Motor neuron (in vitro differentiated cells): ENCODE measurements around the gene PMFBP1. TPM values are rescaled to one million over a fixed set of nuclear protein-coding genes. Genes with fewer than 3 reads are reported as not detected.
A peak's percentile ranks its signal among the peaks of the same experiment; 100 is the strongest.

Experiments used
- ATAC-seq, 8 experiments: fragments of 200-7000 bp; cut with Tn5 transposase; replicated peaks in 6 of 8; 2 replicates each; pipeline ENCODE4 v1.8.0; 2021; ENCODE audit warnings: mild to moderate bottlenecking in 8 of 8, moderate library complexity in 8 of 8
- H3K27ac ChIP-seq, 2 donors: fragments of 250-450 bp; sonication (Bioruptor Pico); 2 replicates each; pipeline ENCODE4 v1.9.0; 2021; ENCODE audit warnings: antibody characterized with exemption in 2 of 2, mild to moderate bottlenecking in 2 of 2, moderate library complexity in 1 of 2
- H3K4me1 ChIP-seq, 2 donors: fragments of 250-450 bp; sonication (Bioruptor Pico); replicated peaks in 1 of 2; 2 replicates each; pipeline ENCODE4 v1.6.1; 2021; ENCODE audit warnings: antibody characterized with exemption in 2 of 2, mild to moderate bottlenecking in 2 of 2, moderate library complexity in 1 of 2
- H3K4me3 ChIP-seq, 5 donors: fragments of 250-450 bp; sonication (Bioruptor Pico); 2 replicates each; pipeline ENCODE4 v1.9.0; 2021; ENCODE audit warnings: antibody characterized with exemption in 5 of 5, mild to moderate bottlenecking in 5 of 5, moderate library complexity in 4 of 5
- WGBS, 10 experiments: fragments of 450-650 bp; shearing (Covaris generic); methylation state at CpG; one replicate each; pipeline ENCODE4 v1.0.0; 2022; 5-methylcytosine and 5-hydroxymethylcytosine counted together
- in situ Hi-C, 9 experiments: fragments of 400-800 bp; cut with MboI; loops; one replicate each; pipeline ENCODE4 v1.15.0; 2021; ENCODE audit warnings: low sequenced_read_pairs in 9 of 9, low pct_unique_long_range_greater_than_20kb in 2 of 9; ENCODE audit not compliant: unreplicated experiment in 9 of 9
- total RNA-seq, 8 experiments: library from RNA; unstranded; fragments of 300-600 nt; gene quantifications; 2 replicates each; pipeline versions ENCODE4 v1.2.3 to v1.2.4, GENCODE V29; 2022

PMFBP1 gene
- total RNA-seq, 8 experiments from 2014 or later: 0.76 to 6.7 (median 1.5) TPM

DNA sequence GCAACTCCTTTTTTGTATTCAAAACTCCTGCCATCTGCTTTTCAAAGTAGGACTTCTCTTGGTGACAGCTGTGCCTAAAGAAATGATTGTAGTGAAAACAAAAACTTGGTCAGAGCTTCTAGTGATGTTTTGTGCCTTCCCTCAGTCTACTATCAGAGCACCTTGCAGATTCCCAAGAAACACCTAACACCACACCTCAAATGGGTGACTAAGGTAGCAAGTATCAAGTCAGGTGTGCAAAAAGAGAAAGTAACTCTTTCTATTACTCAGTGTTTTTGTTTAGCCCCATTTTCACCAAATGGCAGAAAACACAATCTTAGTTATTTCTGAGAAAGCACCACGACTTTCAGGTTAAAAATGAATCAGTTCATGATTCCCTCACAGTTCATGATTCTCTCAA, 2.0 kb upstream of the PMFBP1 start:
- Histone ChIP-seq H3K4me3 (no peak overlapping the region), H3K27ac (no peak overlapping the region), H3K4me1 (peaks cover 0 to 6% of the 10 kb centered on the region in 2 donors)
- ATAC-seq: no peak
- in situ Hi-C loops: no loop called here
- WGBS, 10 experiments: 29 to 75% (median 71%) methylated on average over 1 of the region's 1 CpG; no CpG with 5 or more reads in 7 of the 10 experiments

GRCh38 chr16:72171236-72171635, 719 bp downstream of the PMFBP1 start:
- Histone ChIP-seq H3K27ac (no peak overlapping the region), H3K4me1 (peaks cover 6 to 11% of the 10 kb centered on the region in 2 donors), H3K4me3 (no peak overlapping the region)
- in situ Hi-C loops: no loop called here
- 0 to 100% (median 80%) methylated on average over 1 of the region's 1 CpG; no CpG with 5 or more reads in 4 of the 10 experiments for WGBS, 10 experiments
- no peak for ATAC-seq

- Histone ChIP-seq H3K4me3 (no peak overlapping the region), H3K4me1 (peaks cover 6 to 11% of the 10 kb centered on the region in 2 donors), H3K27ac (no peak overlapping the region)
- ATAC-seq: no peak
- in situ Hi-C loops: no loop called here
- WGBS, 10 experiments: 0 to 100% (median 71%) methylated on average over 1 of the region's 1 CpG; no CpG with 5 or more reads in 3 of the 10 experiments
Measured at GRCh38 chr16:72169708-72170107, 2.2 kb downstream of the PMFBP1 start.

DNA sequence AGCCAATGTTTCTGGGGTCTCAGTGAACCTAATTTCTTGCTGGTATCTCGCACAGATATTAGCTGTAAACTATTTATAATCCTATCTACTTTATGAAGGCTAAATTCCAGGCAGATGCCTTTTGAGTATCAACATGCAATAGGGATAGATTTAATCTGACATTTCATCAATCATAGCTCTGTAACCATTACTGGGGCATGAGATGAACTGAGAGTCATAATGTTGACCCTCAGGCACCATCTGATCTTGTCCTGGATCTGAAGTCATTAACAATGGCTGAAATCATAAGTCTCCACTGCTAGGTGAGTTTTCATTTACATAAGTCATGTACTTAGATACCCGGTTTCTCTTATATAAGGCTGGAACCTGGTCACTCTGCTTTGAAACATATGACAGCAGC, 3.6 kb downstream of the PMFBP1 start:
- in situ Hi-C loops: no loop called here
- ATAC-seq: no peak
- Histone ChIP-seq H3K27ac (no peak overlapping the region), H3K4me3 (no peak overlapping the region), H3K4me1 (peaks cover 6 to 11% of the 10 kb centered on the region in 2 donors)
- 9 to 94% (median 57%) methylated on average over 1 to 2 of the region's 2 CpGs; no CpG with 5 or more reads in 2 of the 10 experiments for WGBS, 10 experiments

DNA sequence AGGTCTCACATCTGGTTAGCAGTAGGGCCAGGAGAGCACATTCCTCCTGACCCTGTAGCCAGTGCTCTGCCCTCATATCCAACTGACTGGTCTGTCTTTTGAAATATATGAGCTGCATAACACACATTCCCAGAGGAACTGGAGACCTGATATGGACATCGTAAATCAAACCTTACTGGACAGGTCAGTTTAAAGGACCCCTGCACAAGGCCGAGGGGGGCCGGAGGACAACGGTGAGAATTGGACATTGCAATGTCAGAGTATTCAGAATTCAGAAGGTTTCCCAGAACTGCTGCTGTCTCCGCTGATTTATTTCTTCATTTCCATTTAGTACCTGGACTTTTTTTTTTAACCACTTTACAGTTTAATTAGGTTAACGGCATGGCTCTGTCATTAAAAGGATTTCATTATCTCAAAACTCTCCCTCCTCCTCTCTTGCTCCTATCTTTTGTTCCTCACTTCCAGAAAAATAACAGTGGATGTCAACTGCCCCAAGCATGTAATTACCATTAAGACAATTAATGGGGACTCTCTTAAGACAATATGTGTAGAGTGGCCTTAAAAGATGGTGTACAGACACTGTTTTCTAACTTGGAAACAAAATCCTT, 4.9 kb downstream of the PMFBP1 start:
- Histone ChIP-seq H3K4me1 (peaks cover 4 to 14% of the 10 kb centered on the region in 2 donors), H3K27ac (no peak overlapping the region), H3K4me3 (no peak overlapping the region)
- peak in 4 of 8 experiments; percentile 69 to 84 (median 72) for ATAC-seq
- in situ Hi-C loops: no loop called here
- 33 to 75% (median 48%) methylated on average over 2 to 6 of the region's 6 CpGs; no CpG with 5 or more reads in 1 of the 10 experiments for WGBS, 10 experiments

GRCh38 chr16:72166151-72166550, 5.8 kb downstream of the PMFBP1 start:
- in situ Hi-C loops: no loop called here
- H3K27ac ChIP-seq: no peak overlapping the region
- no peak for ATAC-seq
- WGBS, 10 experiments: 14 to 100% (median 96%) methylated on average over 1 to 2 of the region's 2 CpGs; no CpG with 5 or more reads in 4 of the 10 experiments
- H3K4me3 ChIP-seq: no peak overlapping the region
- peaks cover 4 to 20% of the 10 kb centered on the region in 2 donors for H3K4me1 ChIP-seq

GRCh38 chr16:72164691-72165090, 7.3 kb downstream of the PMFBP1 start:
- peak in 1 of 8 experiments; percentile 17 for ATAC-seq

DNA sequence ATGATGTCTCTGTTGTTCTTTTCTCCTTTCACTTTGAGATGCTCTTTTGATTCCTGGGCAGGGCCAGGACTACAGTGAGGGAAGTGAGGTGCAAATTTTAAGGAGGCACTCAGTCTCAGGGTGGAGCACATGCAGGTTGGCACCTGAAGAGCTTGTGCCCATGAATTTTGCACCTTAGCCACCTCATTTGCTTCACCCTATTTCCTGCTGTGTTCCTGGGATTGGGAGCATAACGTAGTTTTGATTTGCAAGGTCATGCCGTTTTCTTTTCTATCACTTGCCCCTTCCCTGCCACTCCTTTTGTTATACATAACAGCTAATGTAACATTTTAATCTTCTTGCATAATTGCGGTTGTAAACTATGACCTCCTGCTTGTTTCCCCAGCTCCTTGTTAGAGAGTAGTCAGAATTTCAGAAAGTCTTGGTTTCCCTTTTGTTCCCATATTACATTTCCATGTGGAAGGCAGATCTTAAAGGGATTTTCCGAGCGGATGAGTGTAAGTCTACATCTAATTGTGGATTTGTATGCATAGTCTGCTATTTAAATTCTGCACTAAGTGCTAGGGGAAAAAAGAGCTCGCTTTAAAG, 9.8 kb downstream of the PMFBP1 start:
- in situ Hi-C loops: no loop called here
- peak in 1 of 8 experiments; percentile 33 for ATAC-seq
- no peak overlapping the region for H3K4me3 ChIP-seq
- peaks cover 4 to 17% of the 10 kb centered on the region in 2 donors for H3K4me1 ChIP-seq
- no peak overlapping the region for H3K27ac ChIP-seq
- whole genome bisulfite sequencing, 10 experiments: 2 to 78% (median 45%) methylated on average over 3 to 6 of the region's 6 CpGs

More at GRCh38 chr16:72164691-72165090, 7.3 kb downstream of the PMFBP1 start:
- H3K27ac ChIP-seq: no peak overlapping the region
- no peak overlapping the region for H3K4me3 ChIP-seq
- WGBS, 10 experiments: 17 to 88% (median 63%) methylated on average over 1 to 5 of the region's 5 CpGs
- in situ Hi-C loops: no loop called here
- peaks cover 4 to 20% of the 10 kb centered on the region in 2 donors for H3K4me1 ChIP-seq

- no peak overlapping the region for H3K27ac ChIP-seq
- ATAC-seq: no peak
- peaks cover 4 to 9% of the 10 kb centered on the region in 2 donors for H3K4me1 ChIP-seq
- in situ Hi-C loops: no loop called here
- no peak overlapping the region for H3K4me3 ChIP-seq
- 8 to 78% (median 63%) methylated on average over 1 to 2 of the region's 2 CpGs; no CpG with 5 or more reads in 2 of the 10 experiments for WGBS, 10 experiments
Measured at GRCh38 chr16:72159801-72160200, 12.2 kb downstream of the PMFBP1 start.

DNA sequence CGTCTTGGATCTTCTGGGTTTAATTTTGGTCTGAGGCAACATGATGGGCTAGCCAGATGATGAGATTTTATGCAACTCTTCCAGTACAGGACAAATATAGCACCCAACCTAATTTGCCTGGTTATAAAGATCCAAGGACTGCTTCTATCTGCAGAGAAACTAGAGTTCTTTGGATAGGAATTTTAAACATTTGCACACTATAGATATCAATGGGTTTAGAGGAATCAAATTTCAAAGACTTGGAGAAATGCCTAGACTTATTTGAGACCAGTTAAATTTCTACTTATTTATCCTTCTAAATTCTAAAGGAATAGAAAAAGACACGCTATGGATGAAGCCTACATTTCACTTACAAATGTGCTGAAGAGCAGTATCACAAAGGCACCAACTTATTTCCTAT, 12.6 kb downstream of the PMFBP1 start:
- Histone ChIP-seq H3K27ac (no peak overlapping the region), H3K4me3 (no peak overlapping the region), H3K4me1 (peaks cover 4 to 9% of the 10 kb centered on the region in 2 donors)
- ATAC-seq: no peak
- in situ Hi-C loops: no loop called here
- 0 to 100% (median 71%) methylated on average over 1 to 2 of the region's 2 CpGs for WGBS, 10 experiments

DNA sequence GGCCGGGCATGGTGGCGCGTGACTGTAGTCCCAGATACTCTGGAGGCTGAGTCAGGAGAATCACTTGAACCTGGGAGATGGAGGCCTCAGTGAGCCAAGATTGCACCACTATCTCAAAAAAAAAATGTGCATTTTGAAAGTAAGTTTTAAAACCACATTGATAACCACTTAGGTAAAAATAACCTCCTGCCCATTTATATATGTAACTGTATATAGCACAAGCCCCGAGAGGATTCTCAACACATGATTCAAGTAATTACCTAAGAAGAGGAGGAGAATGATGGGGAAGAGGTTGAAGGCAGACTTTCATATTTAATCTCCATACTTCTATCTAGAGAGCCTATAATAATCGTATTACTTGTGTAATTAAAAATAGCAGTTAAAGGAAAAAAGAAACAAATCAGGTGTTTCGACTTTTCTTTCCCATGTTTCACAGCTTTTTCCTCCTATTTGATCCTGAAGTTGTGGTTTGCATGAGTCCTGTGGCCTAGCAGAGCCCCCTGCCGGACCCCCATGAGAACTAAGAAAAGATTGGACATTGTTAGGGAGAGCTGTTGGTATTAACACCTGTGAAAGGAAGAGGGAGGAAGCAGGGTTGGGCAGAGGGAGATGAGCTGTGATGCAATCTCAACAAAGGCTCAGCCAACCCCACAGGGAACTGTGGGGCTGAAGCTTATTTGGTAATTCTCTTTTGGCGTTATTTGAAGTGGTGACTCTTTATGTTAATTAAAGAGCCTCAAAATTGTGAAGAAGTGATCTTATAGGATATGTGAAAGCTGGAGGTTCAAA, 22.1 kb downstream of the PMFBP1 start:
- H3K4me1 ChIP-seq: no peaks in the 10 kb centered on the region
- in situ Hi-C loops: loop anchor here in 2 of 9 experiments (25.0 kb wide), 2 partner anchors 87 to 312 kb away; no protein-coding TSS in a partner anchor
- ATAC-seq: no peak
- no peak overlapping the region for H3K27ac ChIP-seq
- no peak overlapping the region for H3K4me3 ChIP-seq
- 40 to 100% (median 76%) methylated on average over 1 to 8 of the region's 8 CpGs; no CpG with 5 or more reads in 1 of the 10 experiments for WGBS, 10 experiments

DNA sequence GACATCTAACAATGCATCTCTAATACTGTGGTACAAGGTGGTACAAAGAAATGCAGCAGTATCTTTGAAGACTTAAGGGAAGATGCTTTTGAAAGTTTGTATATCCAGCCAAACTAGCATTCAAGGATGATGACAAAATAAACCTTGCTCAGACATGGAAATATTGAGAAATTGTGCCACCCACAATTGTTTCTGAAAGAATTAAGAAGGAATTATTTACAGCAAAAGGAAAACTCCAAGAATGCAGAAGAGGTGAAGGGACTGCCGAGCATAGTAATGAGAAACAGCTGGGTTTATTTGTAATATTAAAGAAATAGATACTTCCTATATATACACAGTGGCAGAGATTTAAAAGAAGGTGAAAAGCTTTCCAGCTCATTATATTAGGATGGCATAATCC, 29.5 kb downstream of the PMFBP1 start:
- WGBS, 10 experiments: 0 to 100% (median 60%) methylated on average over 1 of the region's 1 CpG; no CpG with 5 or more reads in 1 of the 10 experiments
- ATAC-seq: no peak
- Histone ChIP-seq H3K27ac (no peak overlapping the region), H3K4me3 (no peak overlapping the region), H3K4me1 (no peaks in the 10 kb centered on the region)
- in situ Hi-C loops: loop anchor here in 2 of 9 experiments (25.0 kb wide), 2 partner anchors 95 to 320 kb away; no protein-coding TSS in a partner anchor

GRCh38 chr16:72139908-72140307, 32.0 kb downstream of the PMFBP1 start:
- H3K4me1 ChIP-seq: no peaks in the 10 kb centered on the region
- WGBS, 10 experiments: 90 to 100% (median 95%) methylated on average over 2 of the region's 2 CpGs; no CpG with 5 or more reads in 1 of the 10 experiments
- ATAC-seq: no peak
- in situ Hi-C loops: loop anchor here in 2 of 9 experiments (25.0 kb wide), 2 partner anchors 97 to 322 kb away; no protein-coding TSS in a partner anchor
- no peak overlapping the region for H3K27ac ChIP-seq
- no peak overlapping the region for H3K4me3 ChIP-seq
